ENCODE measurements around the gene RNF214.

The RNF214 gene

GRCh38 chr11:117214404-117215110 is 17.9 kb upstream of the RNF214 start:
- no peak for DNase-seq (ENCODE audit: low spot score)

- DNase-seq (ENCODE audit: low spot score): no peak
Measured at GRCh38 chr11:117217141-117218084, 15.1 kb upstream of the RNF214 start.

- DNase-seq (ENCODE audit: low spot score): no peak
Measured at GRCh38 chr11:117218133-117218915, 14.1 kb upstream of the RNF214 start.

GRCh38 chr11:117219001-117219400 is 13.5 kb upstream of the RNF214 start:
- DNase-seq (ENCODE audit: low spot score): no peak

- DNase-seq (ENCODE audit: low spot score): no peak
Measured at GRCh38 chr11:117219455-117219854, 13.0 kb upstream of the RNF214 start.

- DNase-seq (ENCODE audit: low spot score): no peak
Measured at GRCh38 chr11:117219995-117220394, 12.5 kb upstream of the RNF214 start.

- peak; percentile 70 for DNase-seq (ENCODE audit: low spot score)
Measured at GRCh38 chr11:117220568-117220967, 11.9 kb upstream of the RNF214 start.

GRCh38 chr11:117220999-117221774 is 11.3 kb upstream of the RNF214 start:
- peak; percentile 54 for DNase-seq (ENCODE audit: low spot score)

GRCh38 chr11:117221775-117222517 is 10.5 kb upstream of the RNF214 start:
- no peak for DNase-seq (ENCODE audit: low spot score)

- DNase-seq (ENCODE audit: low spot score): no peak
Measured at GRCh38 chr11:117222991-117223740, 9.3 kb upstream of the RNF214 start.

- DNase-seq (ENCODE audit: low spot score): no peak
Measured at GRCh38 chr11:117223741-117224689, 8.5 kb upstream of the RNF214 start.

- DNase-seq (ENCODE audit: low spot score): no peak
Measured at GRCh38 chr11:117225553-117226170, 6.8 kb upstream of the RNF214 start.

- peak; percentile 86 for DNase-seq (ENCODE audit: low spot score)
Measured at GRCh38 chr11:117226388-117227385, 5.8 kb upstream of the RNF214 start.

- no peak for DNase-seq (ENCODE audit: low spot score)
Measured at GRCh38 chr11:117228091-117228490, 4.4 kb upstream of the RNF214 start.

- no peak for DNase-seq (ENCODE audit: low spot score)
Measured at GRCh38 chr11:117229411-117229810, 3.1 kb upstream of the RNF214 start.

- DNase-seq (ENCODE audit: low spot score): no peak
Measured at GRCh38 chr11:117229931-117230285, 2.6 kb upstream of the RNF214 start.

- DNase-seq (ENCODE audit: low spot score): no peak
Measured at GRCh38 chr11:117230286-117230961, 2.0 kb upstream of the RNF214 start.

All from globus pallidus (tissue), 1 donor.